Endothelial cell of umbilical vein (primary cell): ENCODE data around the gene FANCC. TPM values are rescaled to one million over a fixed set of nuclear protein-coding genes. Genes with fewer than 3 reads are reported as not detected.

Experiments used
- BruUV-seq: library from RNA; stranded (reverse); fragments of 400-500 nt; replicated peaks from 2 replicates; lab custom pipeline; 2021; lab: Mats Ljungman, UMichigan
- CTCF ChIA-PET: fragments of 300-600, 350-600 bp; sonication (Branson Sonifier 250); formaldehyde crosslinking; loops from one replicate; lab custom pipeline; 2021; ENCODE audit warnings: antibody characterized with exemption, inconsistent platforms; lab: Charles Lee
- POLR2A ChIA-PET: fragments of 300-600, 350-600 bp; sonication (Branson Sonifier 250); formaldehyde crosslinking; loops from one replicate; lab custom pipeline; 2021; ENCODE audit warnings: antibody characterized with exemption, inconsistent platforms; lab: Charles Lee
- DNase-seq: peaks from one replicate; pipeline ENCODE4 v3.0.0-alpha.2; 2011; ENCODE audit warnings: low read depth, low spot score
- FAIRE-seq: peaks from 2 replicates; lab custom pipeline; 2011; peaks lifted over from hg19 to GRCh38; lab: Jason Lieb, UNC
- H2AFZ ChIP-seq: 2 replicates; pipeline ENCODE4 v1.6.0; 2012; ENCODE audit warnings: low read depth, low read length, control low read depth, inconsistent platforms
- H3K27ac ChIP-seq: 2 replicates; pipeline ENCODE4 v1.5.1; 2011; ENCODE audit warnings: low read depth, mild to moderate bottlenecking, control low read depth, low read length, moderate library complexity; ENCODE audit not compliant: insufficient read depth
- H3K27me3 ChIP-seq, 2 experiments: 2 replicates each; pipeline versions ENCODE4 v1.6.0 to v1.6.1; 2011; ENCODE audit warnings: low read length in 2 of 2, mixed read lengths in 1 of 2; ENCODE audit not compliant: control insufficient read depth in 2 of 2, insufficient read depth in 2 of 2
- H3K36me3 ChIP-seq, 2 experiments: 2 replicates in 1 of 2; 3 replicates in 1 of 2; pipeline ENCODE4 v1.5.1; 2011; ENCODE audit warnings: low read length in 2 of 2, mild to moderate bottlenecking in 1 of 2, moderate library complexity in 1 of 2; ENCODE audit not compliant: control insufficient read depth in 2 of 2, insufficient read depth in 2 of 2; ENCODE audit errors: extremely low read depth in 1 of 2
- H3K4me1 ChIP-seq: 3 replicates; pipeline ENCODE4 v1.5.1; 2011; ENCODE audit warnings: mild to moderate bottlenecking, low read length; ENCODE audit not compliant: control insufficient read depth, insufficient read depth; ENCODE audit errors: extremely low read depth
- H3K4me2 ChIP-seq: 2 replicates; pipeline ENCODE4 v1.6.1; 2011; ENCODE audit warnings: low read length, control low read depth, mixed read lengths; ENCODE audit not compliant: insufficient read depth
- H3K4me3 ChIP-seq, 3 experiments: fragments of 200-600 bp in 1 of 3; sonication (generic), shearing (Covaris generic) in 1 of 3; replicated peaks in 1 of 3; 2 replicates each; pipeline ENCODE4 v1.5.1; 2011 to 2016; ENCODE audit warnings: control low read depth in 3 of 3, low read length in 3 of 3, mild to moderate bottlenecking in 2 of 3, inconsistent platforms in 1 of 3, low read depth in 1 of 3, moderate library complexity in 1 of 3; ENCODE audit not compliant: insufficient read depth in 1 of 3
- H3K79me2 ChIP-seq: 2 replicates; pipeline ENCODE4 v1.6.0; 2012; ENCODE audit warnings: low read length, inconsistent platforms; ENCODE audit not compliant: control insufficient read depth, insufficient read depth
- H3K9ac ChIP-seq: replicated peaks from 2 replicates; pipeline ENCODE3; 2011; ENCODE audit warnings: low read length, control low read depth; ENCODE audit not compliant: insufficient read depth; ENCODE audit errors: extremely low read depth
- H3K9me1 ChIP-seq: replicated peaks from 3 replicates; pipeline ENCODE4 v1.6.0; 2011; ENCODE audit warnings: mild to moderate bottlenecking, low read length; ENCODE audit not compliant: control insufficient read depth, insufficient read depth; ENCODE audit errors: extremely low read depth
- H3K9me3 ChIP-seq: replicated peaks from 2 replicates; pipeline ENCODE4 v1.5.1; 2012; ENCODE audit warnings: low read length, inconsistent platforms; ENCODE audit not compliant: control insufficient read depth, insufficient read depth
- H4K20me1 ChIP-seq: replicated peaks from 2 replicates; pipeline ENCODE3; 2011; ENCODE audit warnings: mild to moderate bottlenecking, low read length; ENCODE audit not compliant: control insufficient read depth, insufficient read depth; ENCODE audit errors: extremely low read depth
- EZH2 ChIP-seq: IDR thresholded peaks from 2 replicates; pipeline ENCODE4 v1.6.1; 2012; ENCODE audit warnings: borderline replicate concordance, low read depth, mild to moderate bottlenecking, moderate library complexity, low read length, inconsistent platforms; ENCODE audit not compliant: severe bottlenecking
- FOS ChIP-seq: IDR thresholded peaks from 2 replicates; pipeline ENCODE4 v1.6.1; 2011; ENCODE audit warnings: mild to moderate bottlenecking, low read length, moderate library complexity, borderline replicate concordance; ENCODE audit not compliant: insufficient read depth
- GATA2 ChIP-seq: IDR thresholded peaks from 2 replicates; pipeline ENCODE4 v1.7.0; 2011; ENCODE audit warnings: low read depth, mild to moderate bottlenecking, moderate library complexity, mixed read lengths, low read length; ENCODE audit not compliant: insufficient read length, insufficient read depth
- JUN ChIP-seq: IDR thresholded peaks from 2 replicates; pipeline ENCODE4 v1.6.1; 2011; ENCODE audit warnings: borderline replicate concordance, low read depth; ENCODE audit not compliant: insufficient read length, insufficient read depth
- MAX ChIP-seq: IDR thresholded peaks from 2 replicates; pipeline ENCODE4 v1.6.1; 2011; ENCODE audit not compliant: insufficient read depth, insufficient read length
- MYC ChIP-seq: IDR thresholded peaks from one replicate; pipeline ENCODE4 v1.6.1; 2011; ENCODE audit warnings: mild to moderate bottlenecking, low read depth, low read length
- POLR2A ChIP-seq: IDR thresholded peaks from 2 replicates; pipeline ENCODE4 v1.6.1; 2012; ENCODE audit warnings: low read depth, mild to moderate bottlenecking, control low read depth, low read length
- dilution Hi-C: fragments of 300-500 bp; cut with MboI; formaldehyde crosslinking; loops from one replicate; pipeline ENCODE4 v1.15.0; 2019; ENCODE audit warnings: low sequenced_read_pairs; ENCODE audit not compliant: extremely low pct_ligation_motif_present
- intact Hi-C: fragments of 100-400 bp; cut with micrococcal nuclease; formaldehyde crosslinking; loops from one replicate; pipeline ENCODE4 v1.10.0; 2022
- polyA plus RNA-seq, 4 experiments: library from polyadenylated mRNA; depleted of rRNA in 3 of 4; stranded (reverse) in 3 of 4; unstranded in 1 of 4; fragments of >200 nt; gene quantifications; 2 replicates each; pipeline versions ENCODE4 v1.2.1 to v1.2.3, GENCODE V29; 2011 to 2012; ENCODE audit warnings: missing spikeins in 1 of 4
- total RNA-seq: library from RNA; stranded (reverse); gene quantifications from 2 replicates; pipeline ENCODE4 v1.2.3, GENCODE V29; 2021
- TF ChIP-seq, protein P1 (sequence below), 2 donors: IDR thresholded peaks; 1 replicate in 1 of 2; 2 replicates in 1 of 2; pipeline ENCODE4 v1.5.1; 2011; ENCODE audit warnings: low read length in 2 of 2, mild to moderate bottlenecking in 2 of 2, moderate library complexity in 2 of 2, control low read depth in 1 of 2, inconsistent platforms in 1 of 2, low read depth in 1 of 2; ENCODE audit not compliant: insufficient read depth in 1 of 2; ENCODE audit errors: extremely low read depth in 1 of 2

The FANCC gene
- total and polyA plus RNA-seq, 2 donors (not counting 3 experiments of a cell fraction or from before 2014, with no cell fraction given): 5.7 to 13.1 TPM

DNA sequence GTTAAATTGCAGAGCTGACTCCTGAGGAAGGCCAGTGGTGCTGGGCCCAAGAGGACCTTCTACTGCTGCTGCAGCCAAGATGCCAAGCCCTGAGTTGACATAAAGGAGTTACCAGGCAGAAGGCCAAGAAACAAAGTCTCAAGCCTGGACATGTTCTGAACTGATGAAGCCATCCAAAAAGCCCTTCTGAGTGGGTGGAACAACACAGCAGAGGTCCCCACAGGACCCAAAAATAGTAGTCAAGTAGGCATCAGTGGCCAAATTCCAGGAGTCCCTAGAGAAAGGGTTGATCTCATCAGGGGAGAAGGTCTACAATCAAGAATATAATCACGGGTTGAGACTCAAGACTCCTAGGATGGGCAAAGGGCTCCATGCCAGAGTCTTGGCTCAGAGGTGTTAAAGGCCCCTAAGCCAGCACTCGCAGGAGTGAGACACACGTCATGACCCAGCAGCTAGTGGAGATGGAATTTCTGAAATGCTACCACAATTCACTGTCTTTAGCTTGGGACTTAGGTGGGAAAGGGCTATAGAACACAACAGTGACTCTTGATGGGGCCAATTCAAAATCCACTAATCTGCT lies 119.7 kb downstream of the FANCC start:
- POLR2A ChIA-PET: no interaction called here

DNA sequence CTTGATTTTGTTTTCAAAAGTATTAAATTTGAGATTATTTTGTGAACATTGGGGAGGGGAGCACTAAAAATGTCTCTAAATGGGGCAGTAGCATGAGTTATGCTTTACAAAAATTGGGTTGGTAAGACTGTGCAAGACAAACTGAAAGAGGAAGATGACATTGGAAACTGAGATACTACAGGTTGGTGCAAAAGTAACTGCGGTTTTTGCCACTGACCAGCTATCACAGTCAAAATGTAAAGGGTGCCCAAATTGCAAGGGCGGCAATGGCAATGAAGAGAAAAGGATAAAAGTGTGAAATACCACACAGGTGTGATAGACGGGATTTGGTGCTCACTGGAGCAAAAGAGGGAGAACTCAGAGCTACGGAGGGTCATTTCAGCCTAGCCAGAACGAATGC lies 124.0 kb downstream of the FANCC start:
- Histone ChIP-seq H3K36me3 (no peaks in the 10 kb centered on the region), H3K27me3 (no peaks in the 10 kb centered on the region), H3K9me1 (no peaks in the 10 kb centered on the region), H3K9me3 (no peaks in the 10 kb centered on the region), H3K4me2 (no peak overlapping the region), H3K79me2 (no peaks in the 10 kb centered on the region), H4K20me1 (no peaks in the 10 kb centered on the region), H2AFZ (no peak overlapping the region), H3K4me1 (peaks cover 18% of the 10 kb centered on the region), H3K9ac (no peak overlapping the region), H3K27ac (no peak overlapping the region), H3K4me3 (no peak overlapping the region)
- FAIRE-seq (no peak), DNase-seq (no peak)
- dilution Hi-C loops: no loop called here
- ChIA-PET POLR2A (no interaction called here), CTCF (interaction anchor here (1.0 to 1.9 kb wide), 2 partner anchors 11 to 26 kb away, joined by 4 to 5 read pairs; no protein-coding TSS in a partner anchor)
- TF ChIP-seq FOS: no peak
- TF ChIP-seq, protein P1, sequence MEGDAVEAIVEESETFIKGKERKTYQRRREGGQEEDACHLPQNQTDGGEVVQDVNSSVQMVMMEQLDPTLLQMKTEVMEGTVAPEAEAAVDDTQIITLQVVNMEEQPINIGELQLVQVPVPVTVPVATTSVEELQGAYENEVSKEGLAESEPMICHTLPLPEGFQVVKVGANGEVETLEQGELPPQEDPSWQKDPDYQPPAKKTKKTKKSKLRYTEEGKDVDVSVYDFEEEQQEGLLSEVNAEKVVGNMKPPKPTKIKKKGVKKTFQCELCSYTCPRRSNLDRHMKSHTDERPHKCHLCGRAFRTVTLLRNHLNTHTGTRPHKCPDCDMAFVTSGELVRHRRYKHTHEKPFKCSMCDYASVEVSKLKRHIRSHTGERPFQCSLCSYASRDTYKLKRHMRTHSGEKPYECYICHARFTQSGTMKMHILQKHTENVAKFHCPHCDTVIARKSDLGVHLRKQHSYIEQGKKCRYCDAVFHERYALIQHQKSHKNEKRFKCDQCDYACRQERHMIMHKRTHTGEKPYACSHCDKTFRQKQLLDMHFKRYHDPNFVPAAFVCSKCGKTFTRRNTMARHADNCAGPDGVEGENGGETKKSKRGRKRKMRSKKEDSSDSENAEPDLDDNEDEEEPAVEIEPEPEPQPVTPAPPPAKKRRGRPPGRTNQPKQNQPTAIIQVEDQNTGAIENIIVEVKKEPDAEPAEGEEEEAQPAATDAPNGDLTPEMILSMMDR (IDR thresholded peaks at IDR 0.05; ENCODE audit: extremely low read depth in 1 of 2, insufficient read depth in 1 of 2, low read depth in 1 of 2, low read length in 2 of 2): no peak
- no peak for TF ChIP-seq GATA2
- no peak for TF ChIP-seq JUN
- no peak for TF ChIP-seq MAX
- no peak for TF ChIP-seq MYC
- no peak for TF ChIP-seq POLR2A
- no peak for TF ChIP-seq EZH2
- intact Hi-C loops: no loop called here
- no TSS peak for BruUV-seq

More for the DNA sequence above, 119.7 kb downstream of the FANCC start:
- Histone ChIP-seq H3K4me1 (no peaks in the 10 kb centered on the region), H3K9me3 (no peaks in the 10 kb centered on the region), H3K27ac (no peak overlapping the region), H4K20me1 (no peaks in the 10 kb centered on the region), H3K9me1 (no peaks in the 10 kb centered on the region), H3K27me3 (no peaks in the 10 kb centered on the region), H3K9ac (no peak overlapping the region), H2AFZ (no peak overlapping the region), H3K4me2 (no peak overlapping the region), H3K4me3 (no peak overlapping the region), H3K79me2 (no peaks in the 10 kb centered on the region), H3K36me3 (no peaks in the 10 kb centered on the region)
- dilution Hi-C loops: no loop called here
- DNase-seq (no peak), FAIRE-seq (no peak)
- TF ChIP-seq MYC: no peak
- TF ChIP-seq FOS: no peak
- TF ChIP-seq POLR2A: no peak
- TF ChIP-seq, protein P1 (IDR thresholded peaks at IDR 0.05; ENCODE audit: extremely low read depth in 1 of 2, insufficient read depth in 1 of 2, low read depth in 1 of 2, low read length in 2 of 2): no peak
- no peak for TF ChIP-seq GATA2
- no TSS peak for BruUV-seq
- CTCF ChIA-PET: no interaction called here
- intact Hi-C loops: no loop called here
